Mononuclear cell (primary cell): ENCODE measurements around the gene TMEM170A. TPM values are rescaled to one million over a fixed set of nuclear protein-coding genes. Genes with fewer than 3 reads are reported as not detected.
"Not testable (repeated sequence)": the region's sequence is repeated elsewhere in the genome, so short reads cannot be mapped to it uniquely, and the experiment has no call there.

Source experiments
- H3K27me3 ChIP-seq: 2 replicates; pipeline ENCODE4 v1.6.0; 2011; ENCODE audit warnings: low read length, control low read depth; ENCODE audit not compliant: insufficient read depth
- H3K4me1 ChIP-seq: 2 replicates; pipeline ENCODE4 v1.5.1; 2011; ENCODE audit warnings: mild to moderate bottlenecking, low read length, control low read depth; ENCODE audit not compliant: insufficient read depth
- H3K4me3 ChIP-seq: 2 replicates; pipeline ENCODE4 v1.5.1; 2011; ENCODE audit warnings: mild to moderate bottlenecking, low read length, moderate library complexity
- H3K9me3 ChIP-seq: 2 replicates; pipeline ENCODE4 v1.5.1; 2011; ENCODE audit warnings: low read depth, mild to moderate bottlenecking, control low read depth, low read length
- total RNA-seq: library from RNA; depleted of rRNA; stranded (reverse); fragments of >200 nt; gene quantifications from one replicate; pipeline ENCODE4 v1.2.3, GENCODE V29; 2012

TMEM170A gene
- total RNA-seq, 1 donor: 52.9 TPM

GRCh38 chr16:75471723-75472633 is 7.5 kb upstream of the TMEM170A start:
- Histone ChIP-seq H3K27me3 (no peaks in the 10 kb centered on the region), H3K4me1 (peaks cover 4% of the 10 kb centered on the region), H3K9me3 (no peaks in the 10 kb centered on the region), H3K4me3 (no peak overlapping the region)

- peaks cover 20% of the 10 kb centered on the region for H3K4me1 ChIP-seq
- H3K4me3 ChIP-seq: no peak overlapping the region
- no peaks in the 10 kb centered on the region for H3K27me3 ChIP-seq
- no peaks in the 10 kb centered on the region for H3K9me3 ChIP-seq
These were observed 2.3 kb upstream of the TMEM170A start for GRCh38 chr16:75466760-75467159.

- H3K4me3 ChIP-seq: peak overlapping the region; percentile 76
- H3K27me3 ChIP-seq, H3K9me3 ChIP-seq: not testable (repeated sequence)
- H3K4me1 ChIP-seq: peaks cover 24% of the 10 kb centered on the region
These were observed 934 bp downstream of the TMEM170A start for GRCh38 chr16:75463389-75464121.

DNA sequence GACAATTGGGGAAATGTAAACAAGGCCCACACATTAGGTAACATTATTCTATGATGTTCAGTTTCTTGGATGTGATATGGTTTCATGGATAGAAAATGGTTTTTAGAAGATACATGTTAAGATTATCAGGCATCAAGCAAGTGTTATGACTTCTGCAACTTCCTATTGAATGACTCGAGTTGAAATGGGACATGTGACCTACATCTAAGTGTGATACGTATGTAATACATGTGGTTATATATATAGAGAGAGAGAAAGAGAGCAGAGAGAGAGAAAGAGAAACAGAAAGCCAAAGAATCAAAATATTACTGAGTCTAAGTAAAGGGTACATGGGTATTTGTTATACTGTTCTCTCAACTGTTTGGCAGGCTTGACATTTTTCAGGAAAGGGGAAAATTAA is 1.7 kb downstream of the TMEM170A start:
- H3K4me1 ChIP-seq: peaks cover 19% of the 10 kb centered on the region
- H3K9me3 ChIP-seq: no peaks in the 10 kb centered on the region
- no peak overlapping the region for H3K4me3 ChIP-seq
- H3K27me3 ChIP-seq: no peaks in the 10 kb centered on the region

DNA sequence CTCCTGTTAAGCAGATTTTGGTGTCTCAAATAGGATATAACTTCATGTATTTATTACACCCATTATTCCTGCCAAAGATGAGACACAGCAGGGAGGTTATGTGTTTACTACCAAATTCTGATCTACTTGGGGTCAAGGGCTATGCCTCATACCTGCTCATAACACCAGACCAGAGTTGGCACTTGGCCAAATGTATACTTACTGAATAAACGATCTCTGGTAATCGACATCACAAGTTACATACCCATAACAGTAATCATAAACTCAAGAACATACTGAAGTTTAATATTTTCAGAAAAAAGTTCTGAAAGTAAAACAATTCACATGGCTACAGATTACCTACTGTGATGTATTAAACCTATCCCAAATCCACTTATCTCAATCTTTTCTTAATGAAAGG is 2.9 kb downstream of the TMEM170A start:
- no peak overlapping the region for H3K4me3 ChIP-seq
- H3K9me3 ChIP-seq: no peaks in the 10 kb centered on the region
- peaks cover 19% of the 10 kb centered on the region for H3K4me1 ChIP-seq
- no peaks in the 10 kb centered on the region for H3K27me3 ChIP-seq

GRCh38 chr16:75460446-75460845 is 4.0 kb downstream of the TMEM170A start:
- no peak overlapping the region for H3K4me3 ChIP-seq
- no peaks in the 10 kb centered on the region for H3K9me3 ChIP-seq
- no peaks in the 10 kb centered on the region for H3K27me3 ChIP-seq
- H3K4me1 ChIP-seq: peaks cover 19% of the 10 kb centered on the region

- peaks cover 19% of the 10 kb centered on the region for H3K4me1 ChIP-seq
- no peaks in the 10 kb centered on the region for H3K9me3 ChIP-seq
- no peaks in the 10 kb centered on the region for H3K27me3 ChIP-seq
- H3K4me3 ChIP-seq: no peak overlapping the region
These were observed 4.8 kb downstream of the TMEM170A start for GRCh38 chr16:75459691-75460090.

DNA sequence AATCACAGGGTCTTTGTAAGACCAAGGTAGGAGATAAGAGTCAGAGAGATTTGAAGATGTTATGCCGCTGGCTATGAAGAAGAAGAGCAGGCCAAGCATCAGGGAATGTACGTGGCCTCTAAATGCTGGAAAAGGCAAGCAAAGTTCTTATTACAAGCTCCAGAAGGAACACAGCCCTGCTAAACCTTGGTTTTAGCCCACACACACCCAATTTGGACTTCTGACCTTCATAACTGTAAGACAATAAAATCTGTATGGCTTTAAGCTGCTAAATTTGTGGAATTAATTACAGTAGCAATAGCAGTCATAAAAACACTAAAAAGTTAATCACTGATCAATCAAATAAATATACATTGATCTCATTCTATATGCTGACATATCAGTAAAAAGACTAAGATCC is 6.0 kb downstream of the TMEM170A start:
- H3K9me3 ChIP-seq: no peaks in the 10 kb centered on the region
- H3K4me1 ChIP-seq: peaks cover 15% of the 10 kb centered on the region
- no peaks in the 10 kb centered on the region for H3K27me3 ChIP-seq
- no peak overlapping the region for H3K4me3 ChIP-seq

- Histone ChIP-seq H3K4me1 (peaks cover 11% of the 10 kb centered on the region), H3K9me3 (no peaks in the 10 kb centered on the region), H3K4me3 (no peak overlapping the region), H3K27me3 (no peaks in the 10 kb centered on the region)
These were observed 6.5 kb downstream of the TMEM170A start for GRCh38 chr16:75458029-75458428.

- no peaks in the 10 kb centered on the region for H3K27me3 ChIP-seq
- no peaks in the 10 kb centered on the region for H3K9me3 ChIP-seq
- peaks cover 10% of the 10 kb centered on the region for H3K4me1 ChIP-seq
- no peak overlapping the region for H3K4me3 ChIP-seq
These were observed 6.9 kb downstream of the TMEM170A start for GRCh38 chr16:75457485-75458021.

DNA sequence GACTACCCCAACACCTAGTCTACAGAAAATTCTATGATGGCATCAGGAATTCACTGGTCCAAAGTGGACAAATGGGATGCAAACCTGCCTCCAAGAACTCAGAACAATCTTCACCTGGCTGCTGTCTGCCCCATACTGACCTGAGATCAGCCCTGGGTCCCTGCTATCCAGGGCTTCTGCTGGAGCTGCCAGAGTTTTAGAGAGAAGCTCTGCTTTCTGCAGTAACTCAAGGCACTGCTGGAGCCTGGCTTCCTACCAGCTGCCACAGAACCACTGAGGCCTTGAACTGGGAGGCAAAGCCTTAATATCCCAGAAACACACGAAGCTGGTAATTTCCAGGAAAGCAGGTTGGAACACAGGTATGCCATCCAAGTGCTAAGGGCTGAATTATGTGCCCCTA is 7.5 kb downstream of the TMEM170A start:
- Histone ChIP-seq H3K4me3 (no peak overlapping the region), H3K9me3 (no peaks in the 10 kb centered on the region), H3K4me1 (peaks cover 6% of the 10 kb centered on the region), H3K27me3 (no peaks in the 10 kb centered on the region)

- H3K27me3 ChIP-seq, H3K4me3 ChIP-seq, H3K9me3 ChIP-seq, H3K4me1 ChIP-seq: not testable (repeated sequence)
These were observed 8.0 kb downstream of the TMEM170A start for GRCh38 chr16:75456486-75456885.

DNA sequence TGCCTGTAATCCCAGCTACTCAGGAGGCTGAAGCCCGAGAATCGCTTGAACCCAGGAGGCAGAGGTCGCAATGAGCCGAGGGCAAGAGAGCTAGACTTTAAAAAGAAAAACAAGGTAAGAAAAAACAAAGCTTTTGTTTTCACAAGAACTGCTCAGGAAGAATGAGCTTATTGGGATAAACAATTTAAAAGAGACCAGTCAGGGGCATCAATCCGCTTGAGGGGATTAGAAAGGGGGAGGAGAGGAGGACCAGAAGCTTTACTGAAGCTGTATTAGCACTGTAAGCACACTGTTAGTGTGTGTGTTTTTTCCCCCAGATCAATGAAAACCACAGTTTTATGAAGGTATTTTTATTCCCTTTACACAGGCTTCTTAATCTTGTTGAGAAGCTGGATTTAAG is 8.8 kb downstream of the TMEM170A start:
- Histone ChIP-seq H3K4me3 (no peak overlapping the region), H3K27me3 (no peaks in the 10 kb centered on the region), H3K9me3 (no peaks in the 10 kb centered on the region), H3K4me1 (no peaks in the 10 kb centered on the region)

GRCh38 chr16:75452464-75453190 is 11.9 kb downstream of the TMEM170A start:
- H3K27me3 ChIP-seq: no peaks in the 10 kb centered on the region
- no peak overlapping the region for H3K4me3 ChIP-seq
- H3K4me1 ChIP-seq: no peaks in the 10 kb centered on the region
- no peaks in the 10 kb centered on the region for H3K9me3 ChIP-seq

- H3K9me3 ChIP-seq: no peaks in the 10 kb centered on the region
- no peaks in the 10 kb centered on the region for H3K27me3 ChIP-seq
- H3K4me1 ChIP-seq: no peaks in the 10 kb centered on the region
- H3K4me3 ChIP-seq: no peak overlapping the region
These were observed 18.1 kb downstream of the TMEM170A start for GRCh38 chr16:75446416-75446815.
